DND-41 (cell line): ENCODE measurements around the gene MAST4.

Experiments
- EZH2 ChIP-seq: IDR thresholded peaks from 3 replicates; pipeline ENCODE4 v1.6.1; 2012; ENCODE audit warnings: borderline replicate concordance, low read depth, mild to moderate bottlenecking, moderate library complexity, low read length, inconsistent platforms; ENCODE audit not compliant: severe bottlenecking
- TF ChIP-seq, protein P1 (sequence below): IDR thresholded peaks from 2 replicates; pipeline ENCODE4 v1.5.1; 2012; ENCODE audit warnings: borderline replicate concordance, low read length, moderate library complexity, mild to moderate bottlenecking; ENCODE audit not compliant: poor library complexity, severe bottlenecking; ENCODE audit errors: extremely low read depth

DNA sequence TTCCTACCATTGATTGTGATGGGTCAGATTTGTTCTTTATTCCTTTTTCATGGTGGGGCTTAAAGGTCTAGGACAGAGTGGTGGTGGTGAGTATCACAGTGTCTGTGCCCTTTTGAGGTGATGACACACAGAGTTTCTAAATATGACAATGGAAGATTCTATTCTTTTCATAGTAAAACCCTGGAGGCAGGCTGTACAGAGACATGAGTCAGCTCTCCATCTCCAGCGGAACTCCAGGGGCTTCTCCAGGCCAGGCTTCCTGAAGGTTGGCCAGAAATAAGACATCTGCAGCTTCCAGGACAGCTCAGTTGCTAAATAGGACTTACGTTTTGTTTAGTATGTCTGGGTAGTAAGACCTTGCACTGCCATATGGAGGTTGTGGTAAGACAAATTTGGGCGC lies 370.9 kb downstream of the MAST4 start:
- TF ChIP-seq, protein P1, sequence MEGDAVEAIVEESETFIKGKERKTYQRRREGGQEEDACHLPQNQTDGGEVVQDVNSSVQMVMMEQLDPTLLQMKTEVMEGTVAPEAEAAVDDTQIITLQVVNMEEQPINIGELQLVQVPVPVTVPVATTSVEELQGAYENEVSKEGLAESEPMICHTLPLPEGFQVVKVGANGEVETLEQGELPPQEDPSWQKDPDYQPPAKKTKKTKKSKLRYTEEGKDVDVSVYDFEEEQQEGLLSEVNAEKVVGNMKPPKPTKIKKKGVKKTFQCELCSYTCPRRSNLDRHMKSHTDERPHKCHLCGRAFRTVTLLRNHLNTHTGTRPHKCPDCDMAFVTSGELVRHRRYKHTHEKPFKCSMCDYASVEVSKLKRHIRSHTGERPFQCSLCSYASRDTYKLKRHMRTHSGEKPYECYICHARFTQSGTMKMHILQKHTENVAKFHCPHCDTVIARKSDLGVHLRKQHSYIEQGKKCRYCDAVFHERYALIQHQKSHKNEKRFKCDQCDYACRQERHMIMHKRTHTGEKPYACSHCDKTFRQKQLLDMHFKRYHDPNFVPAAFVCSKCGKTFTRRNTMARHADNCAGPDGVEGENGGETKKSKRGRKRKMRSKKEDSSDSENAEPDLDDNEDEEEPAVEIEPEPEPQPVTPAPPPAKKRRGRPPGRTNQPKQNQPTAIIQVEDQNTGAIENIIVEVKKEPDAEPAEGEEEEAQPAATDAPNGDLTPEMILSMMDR: no peak
- no peak for TF ChIP-seq EZH2
